Hepatocyte (in vitro differentiated cells): ENCODE data around the gene SAC3D1.

Experiments used
- EZH2phosphoT487 ChIP-seq: fragments of 200-600 bp; sonication (generic); IDR thresholded peaks from one replicate; pipeline ENCODE4 v1.6.1; 2018; ENCODE audit warnings: antibody characterized with exemption, mild to moderate bottlenecking, low read depth, moderate library complexity; ENCODE audit not compliant: unreplicated experiment, severe bottlenecking
- TF ChIP-seq, protein P1 (sequence below): fragments of 200-600 bp; sonication (generic); IDR thresholded peaks from 2 replicates; pipeline ENCODE4 v1.5.1; 2016; ENCODE audit warnings: antibody characterized with exemption, mild to moderate bottlenecking; ENCODE audit not compliant: poor library complexity

DNA sequence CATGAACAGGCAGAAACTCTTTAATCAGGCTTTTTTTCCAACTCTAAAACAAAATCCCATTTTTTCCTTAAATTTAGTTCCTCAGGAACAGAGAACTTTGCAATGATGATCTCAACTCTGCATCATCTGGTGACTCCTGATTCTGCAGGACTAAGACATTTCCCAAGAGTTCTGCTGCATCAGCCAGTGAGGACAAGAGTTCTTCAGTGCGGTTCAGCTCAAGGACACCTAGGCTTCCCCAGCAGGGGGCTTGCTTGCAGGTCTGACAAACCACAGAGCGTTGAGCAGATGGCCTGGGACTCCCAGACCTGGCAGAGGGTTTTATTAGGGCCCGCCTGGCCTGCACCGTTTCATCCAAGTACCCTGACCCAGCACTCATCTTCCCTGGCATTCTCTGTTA, 36.4 kb downstream of the SAC3D1 start:
- TF ChIP-seq, protein P1, sequence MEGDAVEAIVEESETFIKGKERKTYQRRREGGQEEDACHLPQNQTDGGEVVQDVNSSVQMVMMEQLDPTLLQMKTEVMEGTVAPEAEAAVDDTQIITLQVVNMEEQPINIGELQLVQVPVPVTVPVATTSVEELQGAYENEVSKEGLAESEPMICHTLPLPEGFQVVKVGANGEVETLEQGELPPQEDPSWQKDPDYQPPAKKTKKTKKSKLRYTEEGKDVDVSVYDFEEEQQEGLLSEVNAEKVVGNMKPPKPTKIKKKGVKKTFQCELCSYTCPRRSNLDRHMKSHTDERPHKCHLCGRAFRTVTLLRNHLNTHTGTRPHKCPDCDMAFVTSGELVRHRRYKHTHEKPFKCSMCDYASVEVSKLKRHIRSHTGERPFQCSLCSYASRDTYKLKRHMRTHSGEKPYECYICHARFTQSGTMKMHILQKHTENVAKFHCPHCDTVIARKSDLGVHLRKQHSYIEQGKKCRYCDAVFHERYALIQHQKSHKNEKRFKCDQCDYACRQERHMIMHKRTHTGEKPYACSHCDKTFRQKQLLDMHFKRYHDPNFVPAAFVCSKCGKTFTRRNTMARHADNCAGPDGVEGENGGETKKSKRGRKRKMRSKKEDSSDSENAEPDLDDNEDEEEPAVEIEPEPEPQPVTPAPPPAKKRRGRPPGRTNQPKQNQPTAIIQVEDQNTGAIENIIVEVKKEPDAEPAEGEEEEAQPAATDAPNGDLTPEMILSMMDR: no peak
- no peak for TF ChIP-seq EZH2phosphoT487
